GM12874 (cell line): ENCODE data around the gene SHISA6.

ENCODE experiments used
- CTCF ChIP-seq: IDR thresholded peaks from 2 replicates; pipeline ENCODE4 v1.5.1; 2011; ENCODE audit warnings: low read depth, mild to moderate bottlenecking, control low read depth, low read length, moderate library complexity; ENCODE audit not compliant: insufficient read depth

Gene SHISA6

GRCh38 chr17:11240841-11241610 is at the start of gene SHISA6:
SHISA6 (plus strand) TSS chr17:11241213.
- no peak for TF ChIP-seq CTCF

GRCh38 chr17:11195801-11196200 is 45.2 kb upstream of the SHISA6 start:
- TF ChIP-seq CTCF: no peak

GRCh38 chr17:11204991-11205390 is 36.0 kb upstream of the SHISA6 start:
- no peak for TF ChIP-seq CTCF

- no peak for TF ChIP-seq CTCF
Measured at GRCh38 chr17:11205659-11206058, 35.4 kb upstream of the SHISA6 start.

- no peak for TF ChIP-seq CTCF
Measured at GRCh38 chr17:11209906-11210305, 31.1 kb upstream of the SHISA6 start.

- no peak for TF ChIP-seq CTCF
Measured at GRCh38 chr17:11212792-11213191, 28.2 kb upstream of the SHISA6 start.

GRCh38 chr17:11216976-11217375 is 24.0 kb upstream of the SHISA6 start:
- TF ChIP-seq CTCF: no peak
